Liver (tissue), 9 donors: ENCODE data around the gene IL1RAPL2. TPM values are rescaled to one million over a fixed set of nuclear protein-coding genes. Genes with fewer than 3 reads are reported as not detected.

ENCODE experiments used
- DNase-seq: peaks from one replicate; pipeline ENCODE4 v3.0.0-alpha.2; 2017; ENCODE audit warnings: low spot score
- H3K27ac ChIP-seq, 2 donors: one replicate each; pipeline ENCODE4 v1.7.0; 2013; ENCODE audit warnings: inconsistent platforms in 2 of 2, low read length in 2 of 2, control low read depth in 1 of 2, low read depth in 1 of 2, mild to moderate bottlenecking in 1 of 2
- H3K27me3 ChIP-seq, 4 donors: one replicate each; pipeline versions ENCODE4 v1.6.1 to v1.7.0; 2013; ENCODE audit warnings: low read length in 3 of 4, inconsistent platforms in 1 of 4, mild to moderate bottlenecking in 1 of 4, moderate library complexity in 1 of 4; ENCODE audit not compliant: control insufficient read depth in 4 of 4, insufficient read depth in 4 of 4
- H3K36me3 ChIP-seq, 4 donors: one replicate each; pipeline versions ENCODE4 v1.6.1 to v1.7.0; 2013; ENCODE audit warnings: low read length in 3 of 4, mild to moderate bottlenecking in 3 of 4, low read depth in 1 of 4, moderate library complexity in 1 of 4; ENCODE audit not compliant: control insufficient read depth in 4 of 4, insufficient read depth in 3 of 4
- H3K4me1 ChIP-seq, 4 donors: one replicate each; pipeline versions ENCODE4 v1.6.1 to v1.7.0; 2013; ENCODE audit warnings: low read length in 3 of 4, mild to moderate bottlenecking in 3 of 4, moderate library complexity in 1 of 4; ENCODE audit not compliant: control insufficient read depth in 4 of 4, insufficient read depth in 4 of 4
- H3K4me3 ChIP-seq, 3 donors: one replicate each; pipeline versions ENCODE4 v1.6.1 to v1.7.0; 2013; ENCODE audit warnings: low read length in 3 of 3, control low read depth in 1 of 3, low read depth in 1 of 3, mild to moderate bottlenecking in 1 of 3
- H3K9ac ChIP-seq, 2 donors: one replicate each; pipeline ENCODE4 v1.7.0; 2013; ENCODE audit warnings: low read length in 2 of 2, mild to moderate bottlenecking in 2 of 2, moderate library complexity in 2 of 2, control low read depth in 1 of 2, low read depth in 1 of 2
- H3K9me3 ChIP-seq, 4 donors: one replicate each; pipeline versions ENCODE4 v1.6.1 to v1.7.0; 2013; ENCODE audit warnings: low read length in 3 of 4; ENCODE audit not compliant: control insufficient read depth in 4 of 4
- EGR1 ChIP-seq, 2 donors: IDR thresholded peaks; 2 replicates each; pipeline ENCODE4 v1.6.1; 2016 to 2018; ENCODE audit warnings: antibody characterized with exemption in 2 of 2, low read depth in 2 of 2
- FOXA1 ChIP-seq: IDR thresholded peaks from 2 replicates; pipeline ENCODE4 v1.6.1; 2016; ENCODE audit warnings: antibody characterized with exemption
- FOXA2 ChIP-seq: IDR thresholded peaks from 2 replicates; pipeline ENCODE4 v1.6.1; 2016; ENCODE audit warnings: antibody characterized with exemption
- GABPA ChIP-seq, 2 donors: IDR thresholded peaks in 1 of 2; conservative IDR thresholded peaks in 1 of 2; 2 replicates each; pipeline ENCODE4 v1.6.1; 2016; ENCODE audit warnings: antibody characterized with exemption in 2 of 2, mild to moderate bottlenecking in 1 of 2, moderate library complexity in 1 of 2
- HNF4A ChIP-seq, 2 donors: conservative IDR thresholded peaks; 2 replicates each; pipeline ENCODE4 v1.6.1; 2016; ENCODE audit warnings: antibody characterized with exemption in 2 of 2, mild to moderate bottlenecking in 2 of 2
- HNF4G ChIP-seq: IDR thresholded peaks from 2 replicates; pipeline ENCODE4 v1.6.1; 2016; ENCODE audit warnings: antibody characterized with exemption
- JUND ChIP-seq, 2 donors: IDR thresholded peaks; 2 replicates each; pipeline ENCODE4 v1.6.1; 2016; ENCODE audit warnings: antibody characterized with exemption in 2 of 2
- NR2F2 ChIP-seq: IDR thresholded peaks from 2 replicates; pipeline ENCODE4 v1.6.1; 2016; ENCODE audit warnings: antibody characterized with exemption
- RXRA ChIP-seq, 2 donors: IDR thresholded peaks; 2 replicates each; pipeline ENCODE4 v1.6.1; 2017 to 2018; ENCODE audit warnings: antibody characterized with exemption in 2 of 2, mild to moderate bottlenecking in 1 of 2
- SP1 ChIP-seq: IDR thresholded peaks from 2 replicates; pipeline ENCODE4 v1.6.1; 2018; ENCODE audit warnings: antibody characterized with exemption, mild to moderate bottlenecking
- TAF1 ChIP-seq: conservative IDR thresholded peaks from 2 replicates; pipeline ENCODE4 v1.6.1; 2016; ENCODE audit warnings: antibody characterized with exemption, mild to moderate bottlenecking
- YY1 ChIP-seq: IDR thresholded peaks from 2 replicates; pipeline ENCODE4 v1.6.1; 2016; ENCODE audit warnings: antibody characterized with exemption, mild to moderate bottlenecking
- WGBS: extraction: QIAGEN DNeasy Blood & Tissue Kit; methylation state at CpG from one replicate; pipeline ENCODE4 v1.1.7; 2013; 5-methylcytosine and 5-hydroxymethylcytosine counted together
- polyA plus RNA-seq, 2 donors: library from polyadenylated mRNA; stranded (reverse) in 1 of 2; unstranded in 1 of 2; fragments of 200-250 nt in 1 of 2; fragments of >200 nt in 1 of 2; fragmentation: Nextera tagmentation in 1 of 2; extraction: Ambion mirVana in 1 of 2; gene quantifications; one replicate each; pipeline versions ENCODE4 v1.2.1 to v1.2.3, GENCODE V29; 2013 to 2015
- total RNA-seq, 2 donors: library from RNA; depleted of rRNA; stranded (reverse); fragments of >200 nt; gene quantifications; one replicate each; pipeline ENCODE4 v1.2.3, GENCODE V29; 2014
- TF ChIP-seq, protein P1 (sequence below): IDR thresholded peaks from 2 replicates; pipeline ENCODE4 v1.6.1; 2016; ENCODE audit warnings: antibody characterized with exemption
- TF ChIP-seq, protein P2 (sequence below): IDR thresholded peaks from 2 replicates; pipeline ENCODE4 v1.6.1; 2016; ENCODE audit warnings: antibody characterized with exemption, mild to moderate bottlenecking
- TF ChIP-seq, protein P3 (sequence below): IDR thresholded peaks from 2 replicates; pipeline ENCODE4 v1.6.1; 2016; ENCODE audit warnings: antibody characterized with exemption
- donor health status: healthy.
- donor health status: healthy.
- donor health status: healthy.
- donor health status: healthy.
- donor health status: healthy.

IL1RAPL2 gene
- total and polyA plus RNA-seq, 4 donors = 0.20 to 1.6 (median 0.91) TPM

DNA sequence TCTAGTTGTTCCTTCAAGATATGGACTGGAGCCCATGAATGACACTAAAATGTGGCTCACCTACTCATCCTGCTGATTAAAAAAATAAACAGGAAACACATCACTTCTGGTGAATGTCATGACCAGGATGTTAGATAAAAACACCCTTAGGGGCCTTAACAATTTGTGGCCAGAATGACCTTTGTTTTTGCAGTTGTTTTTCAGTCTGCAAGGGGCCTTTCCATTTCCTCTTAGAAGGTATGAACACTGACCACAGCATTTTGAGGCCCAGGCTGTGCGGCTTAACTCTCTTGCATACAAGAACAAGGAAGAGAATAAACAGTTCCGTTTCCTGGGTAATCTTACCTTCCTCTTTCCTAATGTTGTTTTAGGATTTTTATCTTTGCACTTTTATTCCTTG lies 113.2 kb downstream of the IL1RAPL2 start:
- Histone ChIP-seq H3K9me3 (no peaks in the 10 kb centered on the region), H3K4me3 (no peak overlapping the region), H3K27ac (no peak overlapping the region), H3K4me1 (peaks cover 0 to 9% (median 5%) of the 10 kb centered on the region in 4 donors), H3K9ac (no peak overlapping the region), H3K27me3 (no peaks in the 10 kb centered on the region), H3K36me3 (no peaks in the 10 kb centered on the region)
- WGBS = 78% methylated on average over 2 of the region's 2 CpGs
- DNase-seq = no peak
- no peak for TF ChIP-seq FOXA1
- TF ChIP-seq GABPA (IDR thresholded peaks at IDR 0.05 in 1 of 2, conservative IDR thresholded peaks at IDR 0.05 in 1 of 2) = no peak
- TF ChIP-seq, protein P1, sequence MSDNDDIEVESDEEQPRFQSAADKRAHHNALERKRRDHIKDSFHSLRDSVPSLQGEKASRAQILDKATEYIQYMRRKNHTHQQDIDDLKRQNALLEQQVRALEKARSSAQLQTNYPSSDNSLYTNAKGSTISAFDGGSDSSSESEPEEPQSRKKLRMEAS = no peak
- TF ChIP-seq TAF1 = no peak
- no peak for TF ChIP-seq FOXA2
- no peak for TF ChIP-seq RXRA (IDR thresholded peaks at IDR 0.05)
- no peak for TF ChIP-seq JUND (IDR thresholded peaks at IDR 0.05)
- no peak for TF ChIP-seq HNF4A (conservative IDR thresholded peaks at IDR 0.05)

DNA sequence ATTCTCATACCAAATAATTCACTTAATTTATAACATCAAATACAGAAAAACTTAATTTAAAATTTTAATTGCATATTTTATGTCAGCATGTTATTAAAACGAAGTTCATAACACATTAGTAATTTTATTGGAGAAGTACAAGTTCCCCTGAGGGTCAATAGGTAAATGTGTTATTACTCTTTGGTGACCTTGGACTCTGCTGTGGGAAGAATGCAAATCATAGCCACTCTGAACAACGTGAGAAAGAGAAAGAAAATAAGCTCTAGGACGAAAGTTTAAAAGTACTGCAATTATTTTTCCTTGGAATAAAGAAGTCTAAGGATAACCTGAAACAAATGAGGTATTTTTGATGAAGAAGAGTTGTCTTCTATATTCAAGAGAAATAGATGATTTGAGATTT lies 115.2 kb downstream of the IL1RAPL2 start:
- no peaks in the 10 kb centered on the region for H3K27me3 ChIP-seq
- no peaks in the 10 kb centered on the region for H3K9me3 ChIP-seq
- TF ChIP-seq EGR1 (IDR thresholded peaks at IDR 0.05; ENCODE audit: low read depth in 2 of 2) = no peak
- TF ChIP-seq, protein P1 = no peak
- TF ChIP-seq HNF4G = no peak
- TF ChIP-seq, protein P2, sequence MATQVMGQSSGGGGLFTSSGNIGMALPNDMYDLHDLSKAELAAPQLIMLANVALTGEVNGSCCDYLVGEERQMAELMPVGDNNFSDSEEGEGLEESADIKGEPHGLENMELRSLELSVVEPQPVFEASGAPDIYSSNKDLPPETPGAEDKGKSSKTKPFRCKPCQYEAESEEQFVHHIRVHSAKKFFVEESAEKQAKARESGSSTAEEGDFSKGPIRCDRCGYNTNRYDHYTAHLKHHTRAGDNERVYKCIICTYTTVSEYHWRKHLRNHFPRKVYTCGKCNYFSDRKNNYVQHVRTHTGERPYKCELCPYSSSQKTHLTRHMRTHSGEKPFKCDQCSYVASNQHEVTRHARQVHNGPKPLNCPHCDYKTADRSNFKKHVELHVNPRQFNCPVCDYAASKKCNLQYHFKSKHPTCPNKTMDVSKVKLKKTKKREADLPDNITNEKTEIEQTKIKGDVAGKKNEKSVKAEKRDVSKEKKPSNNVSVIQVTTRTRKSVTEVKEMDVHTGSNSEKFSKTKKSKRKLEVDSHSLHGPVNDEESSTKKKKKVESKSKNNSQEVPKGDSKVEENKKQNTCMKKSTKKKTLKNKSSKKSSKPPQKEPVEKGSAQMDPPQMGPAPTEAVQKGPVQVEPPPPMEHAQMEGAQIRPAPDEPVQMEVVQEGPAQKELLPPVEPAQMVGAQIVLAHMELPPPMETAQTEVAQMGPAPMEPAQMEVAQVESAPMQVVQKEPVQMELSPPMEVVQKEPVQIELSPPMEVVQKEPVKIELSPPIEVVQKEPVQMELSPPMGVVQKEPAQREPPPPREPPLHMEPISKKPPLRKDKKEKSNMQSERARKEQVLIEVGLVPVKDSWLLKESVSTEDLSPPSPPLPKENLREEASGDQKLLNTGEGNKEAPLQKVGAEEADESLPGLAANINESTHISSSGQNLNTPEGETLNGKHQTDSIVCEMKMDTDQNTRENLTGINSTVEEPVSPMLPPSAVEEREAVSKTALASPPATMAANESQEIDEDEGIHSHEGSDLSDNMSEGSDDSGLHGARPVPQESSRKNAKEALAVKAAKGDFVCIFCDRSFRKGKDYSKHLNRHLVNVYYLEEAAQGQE = no peak
- peak; percentile 42 to 43 for TF ChIP-seq RXRA (IDR thresholded peaks at IDR 0.05)
- TF ChIP-seq, protein P3, sequence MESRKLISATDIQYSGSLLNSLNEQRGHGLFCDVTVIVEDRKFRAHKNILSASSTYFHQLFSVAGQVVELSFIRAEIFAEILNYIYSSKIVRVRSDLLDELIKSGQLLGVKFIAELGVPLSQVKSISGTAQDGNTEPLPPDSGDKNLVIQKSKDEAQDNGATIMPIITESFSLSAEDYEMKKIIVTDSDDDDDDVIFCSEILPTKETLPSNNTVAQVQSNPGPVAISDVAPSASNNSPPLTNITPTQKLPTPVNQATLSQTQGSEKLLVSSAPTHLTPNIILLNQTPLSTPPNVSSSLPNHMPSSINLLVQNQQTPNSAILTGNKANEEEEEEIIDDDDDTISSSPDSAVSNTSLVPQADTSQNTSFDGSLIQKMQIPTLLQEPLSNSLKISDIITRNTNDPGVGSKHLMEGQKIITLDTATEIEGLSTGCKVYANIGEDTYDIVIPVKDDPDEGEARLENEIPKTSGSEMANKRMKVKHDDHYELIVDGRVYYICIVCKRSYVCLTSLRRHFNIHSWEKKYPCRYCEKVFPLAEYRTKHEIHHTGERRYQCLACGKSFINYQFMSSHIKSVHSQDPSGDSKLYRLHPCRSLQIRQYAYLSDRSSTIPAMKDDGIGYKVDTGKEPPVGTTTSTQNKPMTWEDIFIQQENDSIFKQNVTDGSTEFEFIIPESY = no peak
- peak; percentile 66 to 71 for TF ChIP-seq HNF4A (conservative IDR thresholded peaks at IDR 0.05)
- no peak for TF ChIP-seq YY1
- H3K9ac ChIP-seq = no peak overlapping the region
- 26% methylated on average over 3 of the region's 3 CpGs for WGBS
- DNase-seq = no peak
- H3K36me3 ChIP-seq = no peaks in the 10 kb centered on the region
- H3K4me3 ChIP-seq = no peak overlapping the region
- no peak overlapping the region for H3K27ac ChIP-seq
- peaks cover 2 to 13% (median 8%) of the 10 kb centered on the region in 4 donors for H3K4me1 ChIP-seq

DNA sequence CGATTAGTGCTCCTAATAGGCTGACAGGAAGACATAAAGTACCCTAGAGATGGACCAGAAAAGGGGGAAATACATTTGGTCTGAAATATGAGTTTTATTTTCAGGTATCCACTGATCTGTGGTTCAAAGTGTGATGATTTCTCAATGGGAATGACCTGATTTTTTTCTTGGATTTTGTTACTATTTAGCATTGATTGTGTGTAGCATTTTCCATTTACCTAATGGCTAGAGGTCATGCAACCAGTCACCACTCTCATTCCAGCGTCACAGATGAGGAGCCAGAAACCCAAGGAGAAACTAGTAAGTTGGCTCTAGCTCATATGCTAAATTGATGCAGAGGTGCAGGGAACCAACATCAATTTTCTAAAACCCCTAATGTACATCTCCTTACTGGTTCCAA lies 118.1 kb downstream of the IL1RAPL2 start:
- no peaks in the 10 kb centered on the region for H3K36me3 ChIP-seq
- H3K9me3 ChIP-seq = no peaks in the 10 kb centered on the region
- no peaks in the 10 kb centered on the region for H3K27me3 ChIP-seq
- TF ChIP-seq JUND (IDR thresholded peaks at IDR 0.05) = peak in 1 of 2 donors; percentile 17
- peak; percentile 73 to 81 for TF ChIP-seq HNF4A (conservative IDR thresholded peaks at IDR 0.05)
- no peak for TF ChIP-seq NR2F2
- peak; percentile 12 for TF ChIP-seq HNF4G
- TF ChIP-seq RXRA (IDR thresholded peaks at IDR 0.05) = peak; percentile 54 to 56
- TF ChIP-seq SP1 = peak; percentile 49
- peaks cover 2 to 13% (median 8%) of the 10 kb centered on the region in 4 donors for H3K4me1 ChIP-seq
- H3K9ac ChIP-seq = no peak overlapping the region
- no peak for DNase-seq
- peak overlapping the region in 1 of 2 donors; percentile 37 for H3K27ac ChIP-seq
- 39% methylated on average over 2 of the region's 2 CpGs for WGBS
- H3K4me3 ChIP-seq = no peak overlapping the region
